AG09309 (cell line): ENCODE results near the gene SGPL1.

ENCODE experiments used
- DNase-seq: peaks from one replicate; pipeline ENCODE4 v3.0.0-alpha.2; 2010; ENCODE audit warnings: low read depth
- H3K4me3 ChIP-seq: 2 replicates; pipeline ENCODE4 v1.5.1; 2011; ENCODE audit warnings: mild to moderate bottlenecking, low read depth, low read length, moderate library complexity; ENCODE audit not compliant: control insufficient read depth
- CTCF ChIP-seq: IDR thresholded peaks from 2 replicates; pipeline ENCODE4 v1.5.1; 2011; ENCODE audit warnings: mild to moderate bottlenecking, low read depth, low read length, inconsistent platforms; ENCODE audit not compliant: insufficient read depth, control insufficient read depth; ENCODE audit errors: missing control alignments

Gene SGPL1

GRCh38 chr10:70926226-70927000, 110.7 kb downstream of the SGPL1 start:
- DNase-seq, result no peak
- TF ChIP-seq CTCF, result no peak
- no peak overlapping the region for H3K4me3 ChIP-seq

- DNase-seq, result no peak
- H3K4me3 ChIP-seq, result no peak overlapping the region
- no peak for TF ChIP-seq CTCF
Observed at GRCh38 chr10:70927189-70927943, 111.6 kb downstream of the SGPL1 start.

GRCh38 chr10:70928140-70928539, 112.4 kb downstream of the SGPL1 start:
- no peak for TF ChIP-seq CTCF
- no peak for DNase-seq
- H3K4me3 ChIP-seq, result no peak overlapping the region

- no peak for TF ChIP-seq CTCF
- no peak for DNase-seq
- no peak overlapping the region for H3K4me3 ChIP-seq
Observed at GRCh38 chr10:70930263-70931000, 114.7 kb downstream of the SGPL1 start.
